ENCODE data around the gene STK24. TPM values are rescaled to one million over a fixed set of nuclear protein-coding genes. Genes with fewer than 3 reads are reported as not detected.

STK24 gene
- total RNA-seq, 1 donor = 82.2 TPM

DNA sequence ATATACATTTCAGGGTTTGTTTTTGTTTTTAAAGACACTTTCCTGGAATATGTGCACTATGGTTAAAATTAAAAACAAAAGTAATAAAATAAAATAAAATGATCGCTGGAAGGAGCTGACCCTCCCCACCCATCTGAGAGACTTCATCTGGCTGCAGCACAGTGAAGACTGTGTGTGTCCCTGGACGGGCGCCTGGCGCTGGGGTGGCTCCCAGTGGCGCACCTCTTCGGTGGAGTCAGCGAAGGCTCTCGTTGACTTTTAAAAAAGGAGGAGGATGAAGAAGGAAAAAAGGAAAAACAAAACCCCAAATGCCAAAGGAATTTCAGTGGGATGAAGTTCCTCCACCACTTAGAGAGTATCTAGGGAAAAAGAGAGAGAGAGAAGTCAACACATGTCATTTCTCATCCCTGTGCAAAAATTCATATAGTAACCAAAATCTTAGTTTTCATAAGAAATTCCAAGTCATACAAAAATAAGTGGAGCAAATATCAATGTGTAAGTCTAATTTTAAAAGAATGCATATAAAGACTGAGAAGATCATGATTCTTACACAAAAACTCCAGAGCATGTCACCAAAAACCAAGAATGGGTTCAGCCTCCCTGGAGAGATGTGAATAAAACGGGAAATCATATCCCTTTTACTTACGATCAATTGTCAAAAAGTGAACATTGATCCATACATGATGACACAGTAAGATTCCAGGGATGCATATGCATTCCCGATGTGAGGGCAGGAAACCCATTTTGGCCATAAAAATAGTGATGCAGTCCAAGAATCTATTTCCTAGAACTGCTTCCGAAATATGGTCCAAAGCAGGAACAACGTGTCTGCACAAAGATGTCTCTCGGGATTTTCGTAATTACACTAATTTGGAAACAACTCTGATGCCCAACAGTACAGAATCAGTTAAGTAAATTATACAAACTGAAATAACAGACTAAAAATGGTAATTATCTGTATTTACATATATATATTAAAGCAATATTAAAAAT, 123.8 kb downstream of the STK24 start:
- Histone ChIP-seq H3K9me3 (ENCODE audit: low read depth, low read length) (no peaks in the 10 kb centered on the region), H3K36me3 (ENCODE audit: insufficient read depth, low read length) (peaks cover 48% of the 10 kb centered on the region), H3K4me2 (ENCODE audit: insufficient read depth, low read length) (peak overlapping the region; percentile 46), H2AFZ (ENCODE audit: low read length) (no peak overlapping the region), H3K79me2 (ENCODE audit: insufficient read depth, low read length) (peaks cover 24% of the 10 kb centered on the region), H3K27ac (ENCODE audit: low read depth, low read length) (peak overlapping the region; percentile 96), H3K4me1 (ENCODE audit: insufficient read depth, low read length) (peaks cover 55% of the 10 kb centered on the region), H4K20me1 (ENCODE audit: insufficient read depth, low read length) (no peaks in the 10 kb centered on the region), H3K27me3 (ENCODE audit: insufficient read depth, low read length) (no peaks in the 10 kb centered on the region), H3K4me3 (ENCODE audit: insufficient read depth, low read length) (no peak overlapping the region)
- TF ChIP-seq, protein P1, sequence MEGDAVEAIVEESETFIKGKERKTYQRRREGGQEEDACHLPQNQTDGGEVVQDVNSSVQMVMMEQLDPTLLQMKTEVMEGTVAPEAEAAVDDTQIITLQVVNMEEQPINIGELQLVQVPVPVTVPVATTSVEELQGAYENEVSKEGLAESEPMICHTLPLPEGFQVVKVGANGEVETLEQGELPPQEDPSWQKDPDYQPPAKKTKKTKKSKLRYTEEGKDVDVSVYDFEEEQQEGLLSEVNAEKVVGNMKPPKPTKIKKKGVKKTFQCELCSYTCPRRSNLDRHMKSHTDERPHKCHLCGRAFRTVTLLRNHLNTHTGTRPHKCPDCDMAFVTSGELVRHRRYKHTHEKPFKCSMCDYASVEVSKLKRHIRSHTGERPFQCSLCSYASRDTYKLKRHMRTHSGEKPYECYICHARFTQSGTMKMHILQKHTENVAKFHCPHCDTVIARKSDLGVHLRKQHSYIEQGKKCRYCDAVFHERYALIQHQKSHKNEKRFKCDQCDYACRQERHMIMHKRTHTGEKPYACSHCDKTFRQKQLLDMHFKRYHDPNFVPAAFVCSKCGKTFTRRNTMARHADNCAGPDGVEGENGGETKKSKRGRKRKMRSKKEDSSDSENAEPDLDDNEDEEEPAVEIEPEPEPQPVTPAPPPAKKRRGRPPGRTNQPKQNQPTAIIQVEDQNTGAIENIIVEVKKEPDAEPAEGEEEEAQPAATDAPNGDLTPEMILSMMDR (IDR thresholded peaks at IDR 0.05; ENCODE audit: extremely low read depth, low read depth, low read length) = no peak
- DNase-seq (ENCODE audit: insufficient read length, low spot score, missing footprints) = peak; percentile 67

DNA sequence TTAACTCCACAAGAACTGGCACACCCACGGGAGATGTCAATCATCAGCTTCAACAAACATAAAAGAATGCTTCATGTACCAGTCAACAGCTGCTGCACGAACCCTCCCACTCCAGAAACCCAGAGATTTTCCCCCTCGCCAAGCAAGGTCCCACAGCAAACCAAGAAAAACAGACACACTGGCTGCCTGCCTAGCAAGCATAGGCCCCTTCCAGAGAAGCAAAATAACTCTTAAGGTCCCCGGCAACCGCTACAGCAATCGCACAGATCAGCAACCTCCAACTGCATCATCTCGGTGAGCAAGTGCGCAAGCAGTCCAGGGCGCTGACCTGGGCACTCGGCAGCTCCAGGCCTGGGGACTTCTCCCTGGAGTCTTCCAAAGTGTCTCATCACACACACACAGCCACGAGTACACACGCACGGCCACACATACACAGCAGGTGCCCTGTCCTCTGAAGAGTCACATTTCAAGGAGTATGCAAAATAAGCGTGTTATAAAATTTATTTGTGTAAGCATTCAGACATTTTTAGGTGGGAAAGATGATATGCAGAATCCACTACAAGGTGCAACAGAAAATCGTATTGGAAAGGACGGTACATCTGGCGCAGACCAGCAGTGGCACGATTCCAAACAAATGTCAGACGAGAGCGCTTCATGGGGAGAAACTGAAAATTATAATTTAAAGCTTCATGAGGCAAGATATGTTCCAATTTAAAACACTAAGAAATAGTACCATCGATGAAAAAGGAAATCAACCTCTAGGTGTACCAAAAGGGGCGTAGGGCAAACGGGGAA, 125.0 kb downstream of the STK24 start:
- no peak overlapping the region for H3K4me3 ChIP-seq (ENCODE audit: insufficient read depth, low read length)
- no peaks in the 10 kb centered on the region for H3K27me3 ChIP-seq (ENCODE audit: insufficient read depth, low read length)
- no peak overlapping the region for H2AFZ ChIP-seq (ENCODE audit: low read length)
- peak overlapping the region; percentile 46 for H3K4me2 ChIP-seq (ENCODE audit: insufficient read depth, low read length)
- DNase-seq (ENCODE audit: insufficient read length, low spot score, missing footprints) = peak; percentile 92
- H3K27ac ChIP-seq (ENCODE audit: low read depth, low read length) = peak overlapping the region; percentile 96
- H3K79me2 ChIP-seq (ENCODE audit: insufficient read depth, low read length) = peaks cover 18% of the 10 kb centered on the region
- no peaks in the 10 kb centered on the region for H3K9me3 ChIP-seq (ENCODE audit: low read depth, low read length)
- peaks cover 50% of the 10 kb centered on the region for H3K36me3 ChIP-seq (ENCODE audit: insufficient read depth, low read length)
- H4K20me1 ChIP-seq (ENCODE audit: insufficient read depth, low read length) = no peaks in the 10 kb centered on the region
- H3K4me1 ChIP-seq (ENCODE audit: insufficient read depth, low read length) = peaks cover 55% of the 10 kb centered on the region
- TF ChIP-seq, protein P1 (IDR thresholded peaks at IDR 0.05; ENCODE audit: extremely low read depth, low read depth, low read length) = no peak

DNA sequence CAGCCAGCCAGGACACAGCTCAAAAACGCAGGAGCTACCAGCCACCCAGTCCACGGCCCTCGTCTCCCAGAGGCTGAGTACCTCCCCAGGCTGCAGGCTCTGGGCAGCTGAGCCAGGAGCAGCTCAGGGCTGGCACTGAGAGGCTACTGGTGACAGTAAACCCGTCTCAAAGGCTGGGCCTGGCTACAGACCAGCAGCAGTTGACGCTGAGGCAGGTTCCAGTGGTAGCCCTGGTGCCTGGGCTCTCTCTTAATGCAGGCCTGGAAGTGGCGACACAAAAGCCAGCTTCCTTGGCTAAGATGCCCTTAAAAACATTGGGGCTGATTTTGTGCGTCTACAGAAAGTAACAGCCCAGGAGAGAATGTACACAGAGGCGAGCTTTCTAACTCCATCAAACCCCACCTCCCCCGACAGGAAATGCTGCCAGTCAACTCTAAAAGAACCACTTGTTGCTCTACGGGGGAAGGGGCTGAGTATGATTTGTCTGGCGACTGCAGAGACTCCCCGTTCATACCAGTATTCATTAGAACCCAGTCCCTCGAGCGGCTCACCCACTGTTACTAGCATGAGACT, 126.3 kb downstream of the STK24 start:
- Histone ChIP-seq H3K79me2 (ENCODE audit: insufficient read depth, low read length) (peaks cover 9% of the 10 kb centered on the region), H3K27me3 (ENCODE audit: insufficient read depth, low read length) (no peaks in the 10 kb centered on the region), H4K20me1 (ENCODE audit: insufficient read depth, low read length) (no peaks in the 10 kb centered on the region), H3K27ac (ENCODE audit: low read depth, low read length) (peak overlapping the region; percentile 96), H3K9me3 (ENCODE audit: low read depth, low read length) (no peaks in the 10 kb centered on the region), H2AFZ (ENCODE audit: low read length) (no peak overlapping the region), H3K4me1 (ENCODE audit: insufficient read depth, low read length) (peaks cover 55% of the 10 kb centered on the region), H3K36me3 (ENCODE audit: insufficient read depth, low read length) (peaks cover 43% of the 10 kb centered on the region), H3K4me3 (ENCODE audit: insufficient read depth, low read length) (no peak overlapping the region), H3K4me2 (ENCODE audit: insufficient read depth, low read length) (peak overlapping the region; percentile 41)
- TF ChIP-seq, protein P1 (IDR thresholded peaks at IDR 0.05; ENCODE audit: extremely low read depth, low read depth, low read length) = no peak
- DNase-seq (ENCODE audit: insufficient read length, low spot score, missing footprints) = peak; percentile 72

Measured in osteoblast (primary cell).